H1 (cell line): ENCODE measurements around the gene HK2. TPM values are rescaled to one million over a fixed set of nuclear protein-coding genes. Genes with fewer than 3 reads are reported as not detected.

ENCODE experiments used
- CTCF ChIA-PET: fragments of 300-600 bp; sonication (Branson Sonifier 250); formaldehyde crosslinking; loops from one replicate; lab custom pipeline; 2021; ENCODE audit not compliant: partially characterized antibody; lab: Charles Lee
- POLR2A ChIA-PET: fragments of 300-600 bp; sonication (Branson Sonifier 250); formaldehyde crosslinking; loops from one replicate; lab custom pipeline; 2021; ENCODE audit warnings: inconsistent platforms; ENCODE audit not compliant: partially characterized antibody; lab: Charles Lee
- DNase-seq, 2 experiments: peaks; one replicate each; pipeline versions ENCODE4 v3.0.0 to v3.0.0-alpha.2; 2010 to 2022; ENCODE audit warnings: low spot score in 2 of 2, low read depth in 1 of 2, mixed read lengths in 1 of 2
- FAIRE-seq: peaks from 2 replicates; lab custom pipeline; 2011; peaks lifted over from hg19 to GRCh38; lab: Jason Lieb, UNC
- H2AFZ ChIP-seq: 2 replicates; pipeline ENCODE4 v1.8.1; 2012; ENCODE audit warnings: low read length, inconsistent platforms
- H2AK5ac ChIP-seq: 2 replicates; pipeline ENCODE4 v1.6.1; 2013; ENCODE audit warnings: low read depth, low read length
- H2BK120ac ChIP-seq: replicated peaks from 2 replicates; pipeline ENCODE3; 2013; ENCODE audit warnings: low read depth, low read length, inconsistent platforms
- H2BK12ac ChIP-seq: 2 replicates; pipeline ENCODE4 v1.6.1; 2013; ENCODE audit warnings: low read depth, low read length
- H2BK15ac ChIP-seq: 2 replicates; pipeline ENCODE4 v1.6.1; 2013; ENCODE audit warnings: low read length
- H2BK20ac ChIP-seq: 2 replicates; pipeline ENCODE4 v1.6.1; 2013; ENCODE audit warnings: low read length
- H2BK5ac ChIP-seq: 2 replicates; pipeline ENCODE4 v1.6.1; 2013; ENCODE audit warnings: low read depth, low read length
- H3K14ac ChIP-seq: 2 replicates; pipeline ENCODE4 v1.6.1; 2013; ENCODE audit warnings: inconsistent platforms; ENCODE audit not compliant: insufficient read length
- H3K18ac ChIP-seq: 2 replicates; pipeline ENCODE4 v1.6.1; 2013; ENCODE audit warnings: low read length; ENCODE audit errors: extremely low read depth
- H3K23ac ChIP-seq: 2 replicates; pipeline ENCODE4 v1.6.1; 2013; ENCODE audit warnings: inconsistent platforms; ENCODE audit not compliant: insufficient read length
- H3K23me2 ChIP-seq: 2 replicates; pipeline ENCODE4 v1.6.1; 2013; ENCODE audit warnings: low read depth, low read length
- H3K27ac ChIP-seq: 2 replicates; pipeline ENCODE4 v1.6.1; 2011; ENCODE audit warnings: low read depth, low read length, inconsistent platforms
- H3K27me3 ChIP-seq, 4 experiments: replicated peaks in 1 of 4; 1 replicate in 1 of 4; 2 replicates in 3 of 4; pipeline versions ENCODE4 v1.6.1 to v1.8.1; 2011 to 2013; ENCODE audit warnings: low read length in 3 of 4, mild to moderate bottlenecking in 3 of 4, inconsistent platforms in 2 of 4, mixed read lengths in 2 of 4, moderate library complexity in 1 of 4; ENCODE audit not compliant: control insufficient read depth in 3 of 4, insufficient read depth in 3 of 4; ENCODE audit errors: extremely low read depth in 1 of 4
- H3K36me3 ChIP-seq, 4 experiments: 2 replicates each; pipeline versions ENCODE4 v1.6.1 to v1.8.1; 2011 to 2013; ENCODE audit warnings: mild to moderate bottlenecking in 4 of 4, low read length in 3 of 4, moderate library complexity in 2 of 4, control low read depth in 1 of 4, inconsistent platforms in 1 of 4; ENCODE audit not compliant: insufficient read depth in 4 of 4, control insufficient read depth in 2 of 4
- H3K4ac ChIP-seq: replicated peaks from 2 replicates; pipeline ENCODE3; 2013; ENCODE audit warnings: low read length, low read depth, mixed read lengths, inconsistent platforms; ENCODE audit not compliant: insufficient read length
- H3K4me1 ChIP-seq, 4 experiments: replicated peaks in 1 of 4; 1 replicate in 1 of 4; 2 replicates in 3 of 4; pipeline versions ENCODE4 v1.6.1 to v1.8.1; 2011 to 2013; ENCODE audit warnings: low read length in 3 of 4, inconsistent platforms in 2 of 4, mixed read lengths in 1 of 4; ENCODE audit not compliant: insufficient read depth in 4 of 4, control insufficient read depth in 3 of 4
- H3K4me2 ChIP-seq, 2 experiments: 2 replicates each; pipeline versions ENCODE4 v1.6.1 to v1.8.1; 2011 to 2013; ENCODE audit warnings: low read depth in 2 of 2, low read length in 2 of 2, control low read depth in 1 of 2, inconsistent platforms in 1 of 2, mild to moderate bottlenecking in 1 of 2; ENCODE audit not compliant: insufficient read depth in 1 of 2
- H3K4me3 ChIP-seq, 4 experiments: fragments of 200-600, 300-600 bp in 1 of 4; sonication (generic), shearing (Covaris generic), sonication (Bioruptor Twin) in 1 of 4; 2 replicates each; pipeline versions ENCODE4 v1.5.1 to v1.8.1; 2011 to 2016; ENCODE audit warnings: low read length in 4 of 4, low read depth in 3 of 4, control low read depth in 2 of 4, inconsistent platforms in 2 of 4, mild to moderate bottlenecking in 2 of 4, mixed read lengths in 1 of 4, moderate library complexity in 1 of 4; ENCODE audit not compliant: insufficient read depth in 2 of 4; ENCODE audit errors: extremely low read depth in 1 of 4
- H3K56ac ChIP-seq: replicated peaks from 2 replicates; pipeline ENCODE3; 2013; ENCODE audit warnings: low read depth, mild to moderate bottlenecking, mixed read lengths, low read length, inconsistent platforms; ENCODE audit not compliant: insufficient read length
- H3K79me1 ChIP-seq: 2 replicates; pipeline ENCODE4 v1.6.1; 2013; ENCODE audit warnings: low read depth, low read length, control low read depth
- H3K79me2 ChIP-seq, 2 experiments: 2 replicates each; pipeline versions ENCODE4 v1.6.1 to v1.8.1; 2012 to 2013; ENCODE audit warnings: low read length in 2 of 2, mild to moderate bottlenecking in 2 of 2, inconsistent platforms in 1 of 2; ENCODE audit not compliant: insufficient read depth in 2 of 2, control insufficient read depth in 1 of 2
- H3K9ac ChIP-seq, 4 experiments: replicated peaks in 1 of 4; 1 replicate in 1 of 4; 2 replicates in 3 of 4; pipeline versions ENCODE4 v1.6.1 to v1.8.1; 2011 to 2013; ENCODE audit warnings: low read depth in 3 of 4, low read length in 3 of 4, control low read depth in 2 of 4, mild to moderate bottlenecking in 2 of 4, moderate library complexity in 2 of 4, inconsistent platforms in 1 of 4; ENCODE audit errors: extremely low read depth in 1 of 4
- H3K9me3 ChIP-seq, 2 experiments: 2 replicates each; pipeline versions ENCODE4 v1.6.1 to v1.8.1; 2012 to 2013; ENCODE audit warnings: mild to moderate bottlenecking in 2 of 2, moderate library complexity in 2 of 2, control low read depth in 1 of 2, inconsistent platforms in 1 of 2, low read depth in 1 of 2, low read length in 1 of 2, mixed read lengths in 1 of 2; ENCODE audit not compliant: insufficient read depth in 2 of 2
- H4K20me1 ChIP-seq, 2 experiments: replicated peaks in 1 of 2; 2 replicates each; pipeline versions ENCODE3 to v1.8.1; 2011 to 2013; ENCODE audit warnings: inconsistent platforms in 2 of 2, low read length in 2 of 2, mild to moderate bottlenecking in 1 of 2; ENCODE audit not compliant: insufficient read depth in 2 of 2, control insufficient read depth in 1 of 2
- H4K5ac ChIP-seq: 2 replicates; pipeline ENCODE4 v1.6.1; 2013; ENCODE audit warnings: low read length, low read depth, mixed read lengths, inconsistent platforms; ENCODE audit not compliant: insufficient read length
- H4K8ac ChIP-seq: 2 replicates; pipeline ENCODE4 v1.8.0; 2013; ENCODE audit warnings: mild to moderate bottlenecking, moderate library complexity, low read length, inconsistent platforms; ENCODE audit not compliant: insufficient read depth; ENCODE audit errors: extremely low read depth
- H4K91ac ChIP-seq: replicated peaks from 2 replicates; pipeline ENCODE3; 2013; ENCODE audit warnings: low read length, mixed read lengths, inconsistent platforms; ENCODE audit not compliant: insufficient read length
- CREB1 ChIP-seq: IDR thresholded peaks from 2 replicates; pipeline ENCODE4 v1.6.1; 2012; ENCODE audit warnings: inconsistent platforms
- KDM1A ChIP-seq: fragments of 200-600, 300-600 bp; sonication (generic); IDR thresholded peaks from 2 replicates; pipeline ENCODE4 v1.7.1; 2016; ENCODE audit warnings: mild to moderate bottlenecking, low read length, borderline replicate concordance
- TAF7 ChIP-seq: optimal IDR thresholded peaks from 2 replicates; pipeline ENCODE3; 2011; ENCODE audit warnings: low read depth, mild to moderate bottlenecking, inconsistent platforms, low read length, moderate library complexity, borderline replicate concordance
- WGBS, 2 experiments: shearing (Covaris generic) in 1 of 2; methylation state at CpG; one replicate each; pipeline versions ENCODE4 v1.1.6 to v1.1.7; 2013 to 2015; ENCODE audit warnings: low lambda C conversion rate in 2 of 2, mixed read lengths in 2 of 2, inconsistent platforms in 1 of 2, low coverage in 1 of 2, missing lambda C conversion rate in 1 of 2; ENCODE audit not compliant: insufficient replicate concordance in 2 of 2, insufficient coverage in 1 of 2, insufficient read length in 1 of 2; ENCODE audit errors: extremely low coverage in 1 of 2, missing lambda C conversion rate in 1 of 2; 5-methylcytosine and 5-hydroxymethylcytosine counted together
- polyA plus RNA-seq, 7 experiments: library from polyadenylated mRNA; depleted of rRNA in 3 of 7; stranded (reverse) in 5 of 7; unstranded in 2 of 7; fragments of >200 nt in 5 of 7; fragments of 200-250 nt in 2 of 7; gene quantifications; 1 replicate in 5 of 7; 2 replicates in 1 of 7; 4 replicates in 1 of 7; pipeline versions ENCODE4 v1.2.1 to v1.2.3, GENCODE V29; 2011 to 2013; ENCODE audit warnings: missing spikeins in 2 of 7, mixed read lengths in 2 of 7
- total RNA-seq: library from RNA; stranded (reverse); fragmentation: NEBNext Ultra II Directional; extraction: Animal tissue kit (Norgen Biotek cat#: 25700); gene quantifications from 2 replicates; pipeline ENCODE4 v1.2.1, GENCODE V29; 2021
- TF ChIP-seq, protein P1 (sequence below): IDR thresholded peaks from 2 replicates; pipeline ENCODE4 v1.6.1; 2012; ENCODE audit warnings: inconsistent platforms

HK2 gene
- total and polyA plus RNA-seq, 2 of the 8 experiments (the other 6 are each of a cell fraction or from before 2014, with no cell fraction given) = 22.1 to 61.9 TPM

DNA sequence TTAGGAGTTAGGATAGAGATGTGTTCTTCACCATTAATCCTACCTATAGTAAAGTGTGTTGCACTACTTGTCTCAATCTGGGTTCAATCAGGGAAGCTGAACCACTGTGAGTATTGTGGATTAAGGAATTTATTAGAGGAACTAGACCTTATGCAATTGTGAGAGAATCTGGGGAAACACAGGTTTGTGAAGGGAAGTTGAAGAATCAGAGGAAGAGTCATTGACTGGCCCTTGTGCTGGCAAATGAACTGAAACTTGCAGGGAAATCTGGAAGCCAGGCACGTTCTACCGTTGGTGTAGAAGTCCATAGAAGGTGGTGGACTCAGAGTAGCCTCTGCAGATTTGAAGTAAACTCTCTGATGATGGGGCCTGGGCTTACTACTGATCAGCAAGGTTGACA is 44.7 kb upstream of the HK2 start:
- H3K23ac ChIP-seq = no peak overlapping the region
- peaks cover 0 to 6% of the 10 kb centered on the region in 2 experiments; a peak in 1 of 4 replicates for H3K9me3 ChIP-seq
- no peaks in the 10 kb centered on the region for H3K79me2 ChIP-seq
- H2AFZ ChIP-seq = no peak overlapping the region
- no peak overlapping the region for H4K8ac ChIP-seq
- H4K5ac ChIP-seq = no peak overlapping the region
- H3K4me3 ChIP-seq = no peak overlapping the region
- no peak overlapping the region for H3K18ac ChIP-seq
- no peak overlapping the region for H2BK12ac ChIP-seq
- no peaks in the 10 kb centered on the region for H3K79me1 ChIP-seq
- H2AK5ac ChIP-seq = no peak overlapping the region
- H2BK5ac ChIP-seq = no peak overlapping the region
- no peak overlapping the region for H2BK120ac ChIP-seq
- no peak overlapping the region for H3K56ac ChIP-seq
- POLR2A ChIA-PET = no interaction called here
- no peaks in the 10 kb centered on the region for H4K20me1 ChIP-seq
- H3K27me3 ChIP-seq = no peaks in the 10 kb centered on the region
- no peak overlapping the region for H3K4me2 ChIP-seq
- no peak overlapping the region for H3K4ac ChIP-seq
- CTCF ChIA-PET = interaction anchor here (1.1 kb wide), 1 partner anchor 102 kb away, joined by 3 read pairs; no protein-coding TSS in a partner anchor
- no peaks in the 10 kb centered on the region for H3K23me2 ChIP-seq
- H2BK20ac ChIP-seq = no peak overlapping the region
- FAIRE-seq (no peak), DNase-seq (no peak)
- 90% methylated on average over 2 of the region's 2 CpGs; no CpG with 5 or more reads in 1 of the 2 experiments for WGBS, 2 experiments
- no peak overlapping the region for H2BK15ac ChIP-seq
- H3K4me1 ChIP-seq = no peaks in the 10 kb centered on the region
- H4K91ac ChIP-seq = no peak overlapping the region
- H3K27ac ChIP-seq = no peak overlapping the region
- no peaks in the 10 kb centered on the region for H3K36me3 ChIP-seq
- H3K9ac ChIP-seq = no peak overlapping the region
- H3K14ac ChIP-seq = no peak overlapping the region
- TF ChIP-seq KDM1A (no peak), TAF7 (no peak), CREB1 (no peak)
- TF ChIP-seq, protein P1, sequence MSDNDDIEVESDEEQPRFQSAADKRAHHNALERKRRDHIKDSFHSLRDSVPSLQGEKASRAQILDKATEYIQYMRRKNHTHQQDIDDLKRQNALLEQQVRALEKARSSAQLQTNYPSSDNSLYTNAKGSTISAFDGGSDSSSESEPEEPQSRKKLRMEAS = no peak
